Calu3 (cell line): ENCODE measurements around the gene CDKAL1. TPM values are rescaled to one million over a fixed set of nuclear protein-coding genes. Genes with fewer than 3 reads are reported as not detected.

Experiments used
- BruUV-seq: library from RNA; stranded (reverse); fragments of 400-500 nt; replicated peaks from 2 replicates; lab custom pipeline; 2021; lab: Mats Ljungman, UMichigan
- CTCF ChIA-PET: fragments of 300-600 bp; sonication (Branson Sonifier 250); formaldehyde crosslinking; loops from one replicate; lab custom pipeline; 2022; ENCODE audit warnings: antibody characterized with exemption; lab: Charles Lee
- DNase-seq: peaks from one replicate; pipeline ENCODE4 v3.0.0; 2022
- H3K27ac Mint-ChIP-seq: one replicate; pipeline ENCODE4 v1.8.0; 2022; ENCODE audit warnings: mixed read lengths; ENCODE audit not compliant: unreplicated experiment
- H3K27me3 Mint-ChIP-seq: one replicate; pipeline ENCODE4 v1.8.0; 2022; ENCODE audit warnings: mixed read lengths; ENCODE audit not compliant: unreplicated experiment
- H3K36me3 Mint-ChIP-seq: one replicate; pipeline ENCODE4 v1.8.0; 2022; ENCODE audit warnings: mild to moderate bottlenecking, moderate library complexity, mixed read lengths; ENCODE audit not compliant: insufficient read depth, unreplicated experiment
- H3K4me1 Mint-ChIP-seq: one replicate; pipeline ENCODE4 v1.8.0; 2022; ENCODE audit warnings: mild to moderate bottlenecking, low read depth, mixed read lengths; ENCODE audit not compliant: unreplicated experiment
- H3K4me3 Mint-ChIP-seq: one replicate; pipeline ENCODE4 v1.8.0; 2022; ENCODE audit warnings: mild to moderate bottlenecking, low read depth, moderate library complexity, mixed read lengths; ENCODE audit not compliant: unreplicated experiment
- H3K9me3 Mint-ChIP-seq: one replicate; pipeline ENCODE4 v1.8.0; 2022; ENCODE audit warnings: low read depth, mixed read lengths; ENCODE audit not compliant: unreplicated experiment
- intact Hi-C: fragments of 100-400 bp; cut with micrococcal nuclease; formaldehyde crosslinking; loops from one replicate; pipeline ENCODE4 v1.10.0; 2022; ENCODE audit not compliant: unreplicated experiment
- total RNA-seq: library from RNA; stranded (reverse); gene quantifications from 2 replicates; pipeline ENCODE4 v1.2.3, GENCODE V29; 2022
- TF ChIP-seq, protein P1 (sequence below): fragments of 200-600 bp; IDR thresholded peaks from one replicate; pipeline ENCODE4 v1.8.0; 2022; ENCODE audit warnings: antibody characterized with exemption; ENCODE audit not compliant: unreplicated experiment

The CDKAL1 gene
- total RNA-seq, 1 experiment from 2014 or later: 39.6 TPM

DNA sequence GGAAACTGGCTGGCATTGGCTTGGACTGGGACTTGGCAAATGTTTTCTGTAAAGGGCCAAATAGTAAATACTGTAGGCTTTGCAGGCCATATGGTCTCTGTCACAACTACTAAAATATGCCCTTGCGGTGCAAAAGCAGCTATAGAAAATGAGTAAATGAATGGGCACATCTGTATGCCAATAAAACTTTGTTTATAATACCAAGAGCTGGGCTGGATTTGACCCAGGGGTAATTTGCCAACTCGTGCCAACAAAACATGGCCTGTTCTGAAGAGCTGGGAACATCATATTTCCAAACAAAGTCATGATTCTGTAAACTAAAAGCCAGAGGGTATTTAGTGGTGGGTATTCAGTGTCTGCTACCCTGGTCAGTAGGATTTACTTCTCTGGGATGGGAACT, 739.2 kb downstream of the CDKAL1 start:
- H3K27me3 Mint-ChIP-seq: no peaks in the 10 kb centered on the region
- TF ChIP-seq, protein P1, sequence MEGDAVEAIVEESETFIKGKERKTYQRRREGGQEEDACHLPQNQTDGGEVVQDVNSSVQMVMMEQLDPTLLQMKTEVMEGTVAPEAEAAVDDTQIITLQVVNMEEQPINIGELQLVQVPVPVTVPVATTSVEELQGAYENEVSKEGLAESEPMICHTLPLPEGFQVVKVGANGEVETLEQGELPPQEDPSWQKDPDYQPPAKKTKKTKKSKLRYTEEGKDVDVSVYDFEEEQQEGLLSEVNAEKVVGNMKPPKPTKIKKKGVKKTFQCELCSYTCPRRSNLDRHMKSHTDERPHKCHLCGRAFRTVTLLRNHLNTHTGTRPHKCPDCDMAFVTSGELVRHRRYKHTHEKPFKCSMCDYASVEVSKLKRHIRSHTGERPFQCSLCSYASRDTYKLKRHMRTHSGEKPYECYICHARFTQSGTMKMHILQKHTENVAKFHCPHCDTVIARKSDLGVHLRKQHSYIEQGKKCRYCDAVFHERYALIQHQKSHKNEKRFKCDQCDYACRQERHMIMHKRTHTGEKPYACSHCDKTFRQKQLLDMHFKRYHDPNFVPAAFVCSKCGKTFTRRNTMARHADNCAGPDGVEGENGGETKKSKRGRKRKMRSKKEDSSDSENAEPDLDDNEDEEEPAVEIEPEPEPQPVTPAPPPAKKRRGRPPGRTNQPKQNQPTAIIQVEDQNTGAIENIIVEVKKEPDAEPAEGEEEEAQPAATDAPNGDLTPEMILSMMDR: no peak
- intact Hi-C loops: no loop called here
- no peak for DNase-seq
- H3K4me1 Mint-ChIP-seq: peaks cover 12% of the 10 kb centered on the region
- CTCF ChIA-PET: interaction anchor here (0.6 kb wide), 1 partner anchor 153 kb away, joined by 5 read pairs; no protein-coding TSS in a partner anchor
- BruUV-seq: no TSS peak
- H3K9me3 Mint-ChIP-seq: peaks cover 7% of the 10 kb centered on the region
- H3K4me3 Mint-ChIP-seq: no peak overlapping the region
- H3K36me3 Mint-ChIP-seq: no peaks in the 10 kb centered on the region
- H3K27ac Mint-ChIP-seq: no peak overlapping the region

DNA sequence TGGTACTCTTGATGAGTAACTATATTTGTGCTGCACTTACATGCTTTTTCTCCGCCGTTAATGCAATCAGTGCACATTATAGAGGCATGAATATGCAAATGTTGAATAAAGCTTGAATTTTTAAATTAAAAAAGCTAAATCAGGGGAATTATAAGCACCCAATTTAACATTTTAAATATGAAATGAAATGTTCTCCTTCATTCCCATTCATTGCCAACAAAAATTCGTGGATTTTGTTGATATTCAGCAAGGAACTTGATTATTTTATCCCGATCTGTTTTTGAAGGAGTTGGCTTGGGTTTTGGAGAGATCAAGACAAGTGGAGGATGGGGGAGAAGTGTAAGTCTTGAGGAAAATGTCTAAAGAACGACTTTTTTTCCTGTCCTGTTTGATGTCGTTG, 740.6 kb downstream of the CDKAL1 start:
- no peak for DNase-seq
- no TSS peak for BruUV-seq

DNA sequence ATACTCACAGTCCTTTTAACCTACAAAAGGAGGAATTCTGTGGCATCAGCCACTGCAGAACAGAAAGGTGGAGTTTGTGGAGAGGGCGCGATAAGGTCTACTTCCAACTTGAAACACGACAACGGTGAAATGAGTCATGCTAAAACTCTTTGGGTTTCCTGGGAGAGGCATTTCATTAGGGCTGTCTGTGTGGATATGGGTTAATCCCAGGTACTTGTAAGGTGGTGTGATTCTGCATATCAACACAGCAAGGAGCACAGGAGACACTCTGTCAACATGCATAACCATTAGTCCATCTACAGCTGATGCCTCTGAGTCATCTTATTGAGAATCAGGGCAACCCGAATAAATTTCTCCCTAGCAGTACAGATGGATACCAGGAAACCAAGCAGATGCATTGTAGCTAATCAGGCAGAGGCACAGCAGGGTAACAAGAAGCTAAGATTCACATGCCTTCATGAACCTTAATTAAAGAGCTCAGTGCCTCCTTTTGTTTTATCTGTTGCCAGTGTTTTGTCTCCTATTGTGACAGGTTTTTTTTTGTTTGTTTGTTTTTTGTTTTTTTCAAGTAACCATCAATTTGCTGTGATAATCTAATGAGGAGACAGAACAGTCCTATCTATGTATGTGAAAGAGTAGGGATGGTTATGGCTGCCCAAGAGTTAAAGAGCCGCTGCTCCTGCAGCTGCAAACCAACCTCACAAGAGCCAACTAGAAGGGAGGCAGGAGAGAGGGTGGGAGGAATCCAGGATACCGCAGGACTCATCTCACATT, 743.5 kb downstream of the CDKAL1 start:
- Mint-ChIP-seq H3K9me3 (peaks cover 4% of the 10 kb centered on the region), H3K27ac (no peak overlapping the region), H3K4me1 (peaks cover 35% of the 10 kb centered on the region), H3K4me3 (no peak overlapping the region), H3K36me3 (no peaks in the 10 kb centered on the region), H3K27me3 (no peaks in the 10 kb centered on the region)
- intact Hi-C loops: loop anchor here (5.0 kb wide), 1 partner anchor 255 kb away; no protein-coding TSS in a partner anchor
- DNase-seq: peak; percentile 53
- TF ChIP-seq, protein P1: no peak
- BruUV-seq: no TSS peak
- CTCF ChIA-PET: interaction anchor here (0.6 to 1.0 kb wide), 5 partner anchors 16 to 168 kb away, joined by 3 to 5 read pairs (median 3); no protein-coding TSS in a partner anchor

More for the DNA sequence above, 740.6 kb downstream of the CDKAL1 start:
- no peaks in the 10 kb centered on the region for H3K36me3 Mint-ChIP-seq
- intact Hi-C loops: loop anchor here (5.0 kb wide), 1 partner anchor 253 kb away; no protein-coding TSS in a partner anchor
- H3K27ac Mint-ChIP-seq: no peak overlapping the region
- no peak overlapping the region for H3K4me3 Mint-ChIP-seq
- H3K4me1 Mint-ChIP-seq: peaks cover 15% of the 10 kb centered on the region
- TF ChIP-seq, protein P1: no peak
- CTCF ChIA-PET: interaction anchor here (1.4 kb wide), 1 partner anchor 13 kb away, joined by 3 read pairs; no protein-coding TSS in a partner anchor
- no peaks in the 10 kb centered on the region for H3K27me3 Mint-ChIP-seq
- peaks cover 7% of the 10 kb centered on the region for H3K9me3 Mint-ChIP-seq

DNA sequence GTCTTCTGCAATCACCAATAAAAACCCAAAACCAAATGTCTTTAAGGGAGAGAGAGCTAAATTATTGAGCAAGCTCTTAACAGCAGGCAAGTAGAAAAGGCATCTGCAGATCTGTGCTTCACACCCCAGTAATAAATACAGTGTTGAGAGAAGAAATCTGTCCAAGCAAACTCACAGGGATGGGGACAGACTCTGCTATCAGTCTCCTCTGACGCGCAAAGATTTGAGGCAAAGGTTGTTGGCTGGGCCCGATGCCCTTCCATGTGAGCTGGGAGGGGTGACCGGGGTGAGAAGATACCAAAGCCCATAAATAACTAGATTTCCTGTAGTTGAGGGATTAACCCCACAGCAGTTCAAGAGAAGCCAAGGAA, 744.1 kb downstream of the CDKAL1 start:
- peaks cover under 1% of the 10 kb centered on the region for H3K9me3 Mint-ChIP-seq

More for the DNA sequence above, 744.1 kb downstream of the CDKAL1 start:
- no peak for DNase-seq
- Mint-ChIP-seq H3K36me3 (no peaks in the 10 kb centered on the region), H3K4me3 (no peak overlapping the region), H3K4me1 (peaks cover 35% of the 10 kb centered on the region), H3K27ac (no peak overlapping the region), H3K27me3 (no peaks in the 10 kb centered on the region)
- TF ChIP-seq, protein P1: no peak
- no TSS peak for BruUV-seq
- intact Hi-C loops: loop anchor here (5.0 kb wide), 1 partner anchor 256 kb away; no protein-coding TSS in a partner anchor
- CTCF ChIA-PET: interaction anchor here (0.6 to 1.0 kb wide), 3 partner anchors 15 to 169 kb away, joined by 3 read pairs; no protein-coding TSS in a partner anchor
